A673 (cell line): ENCODE measurements around the gene MRRF. TPM values are rescaled to one million over a fixed set of nuclear protein-coding genes. Genes with fewer than 3 reads are reported as not detected.

Experiments
- BruUV-seq: library from RNA; stranded (reverse); fragments of 400-500 nt; replicated peaks from 2 replicates; lab custom pipeline; 2021; lab: Mats Ljungman, UMichigan
- CTCF ChIA-PET: fragments of 300-600 bp; sonication (Branson Sonifier 250); formaldehyde crosslinking; loops from one replicate; lab custom pipeline; 2022; ENCODE audit warnings: antibody characterized with exemption; lab: Charles Lee
- POLR2A ChIA-PET: fragments of 300-600 bp; sonication (Branson Sonifier 250); formaldehyde crosslinking; loops from one replicate; lab custom pipeline; 2022; ENCODE audit warnings: antibody characterized with exemption; ENCODE audit not compliant: low non-redundant PET; lab: Charles Lee
- DNase-seq: peaks from one replicate; pipeline ENCODE4 v3.0.0-alpha.2; 2015; ENCODE audit warnings: low spot score
- H3K27ac ChIP-seq: fragments of 200-600 bp; sonication (generic); 2 replicates; pipeline ENCODE4 v1.5.1; 2016; ENCODE audit warnings: mixed run types, low read depth, mild to moderate bottlenecking, mixed read lengths, antibody characterized with exemption, low read length; ENCODE audit not compliant: poor library complexity, severe bottlenecking
- H3K27me3 ChIP-seq: fragments of 200-600 bp; sonication (generic); replicated peaks from 2 replicates; pipeline ENCODE4 v1.6.1; 2017; ENCODE audit warnings: mixed run types, low read depth, mild to moderate bottlenecking, mixed read lengths, antibody characterized with exemption, low read length; ENCODE audit not compliant: insufficient read depth, poor library complexity
- H3K36me3 ChIP-seq: fragments of 200-600 bp; sonication (generic); 2 replicates; pipeline ENCODE4 v1.6.1; 2016; ENCODE audit warnings: mixed run types, mild to moderate bottlenecking, mixed read lengths, antibody characterized with exemption, low read length; ENCODE audit not compliant: insufficient read depth, poor library complexity, severe bottlenecking
- H3K4me1 ChIP-seq: fragments of 200-600 bp; sonication (generic); 2 replicates; pipeline ENCODE4 v1.6.1; 2017; ENCODE audit warnings: mixed run types, mild to moderate bottlenecking, mixed read lengths, antibody characterized with exemption, low read length; ENCODE audit not compliant: insufficient read depth, poor library complexity, severe bottlenecking
- H3K4me3 ChIP-seq: fragments of 200-600 bp; sonication (generic); 2 replicates; pipeline ENCODE4 v1.5.1; 2016; ENCODE audit warnings: low read depth, mixed run types, mild to moderate bottlenecking, mixed read lengths, low read length; ENCODE audit not compliant: poor library complexity, severe bottlenecking
- H3K9me3 ChIP-seq: fragments of 200-600 bp; sonication (generic); 2 replicates; pipeline ENCODE4 v1.6.1; 2016; ENCODE audit warnings: mixed run types, low read depth, mild to moderate bottlenecking, mixed read lengths, antibody characterized with exemption, low read length; ENCODE audit not compliant: poor library complexity, severe bottlenecking
- EZH2 ChIP-seq: fragments of 200-600 bp; sonication (generic); IDR thresholded peaks from 2 replicates; pipeline ENCODE4 v1.6.1; 2017; ENCODE audit warnings: borderline replicate concordance, low read depth, mild to moderate bottlenecking, mixed read lengths, antibody characterized with exemption, low read length; ENCODE audit not compliant: poor library complexity, severe bottlenecking
- intact Hi-C: fragments of 100-400 bp; cut with micrococcal nuclease; formaldehyde crosslinking; loops from one replicate; pipeline ENCODE4 v1.10.0; 2022; ENCODE audit not compliant: unreplicated experiment
- total RNA-seq: library from RNA; stranded (reverse); gene quantifications from 2 replicates; pipeline ENCODE4 v1.2.3, GENCODE V29; 2021
- TF ChIP-seq, protein P1 (sequence below): fragments of 300-800, 200-600 bp; sonication (generic); conservative IDR thresholded peaks from 2 replicates; pipeline ENCODE4 v1.5.1; 2017; ENCODE audit warnings: low read depth, mild to moderate bottlenecking, antibody characterized with exemption, low read length, moderate library complexity, mixed read lengths

Gene MRRF
- total RNA-seq, 1 experiment from 2014 or later, result 44.9 TPM

- BruUV-seq, result no TSS peak
- ChIA-PET CTCF (interaction anchor here (0.5 kb wide), 1 partner anchor 854 kb away, joined by 17 read pairs; no protein-coding TSS in a partner anchor), POLR2A (no interaction called here)
Measured at GRCh38 chr9:122347348-122348287, 82.9 kb downstream of the MRRF start.

DNA sequence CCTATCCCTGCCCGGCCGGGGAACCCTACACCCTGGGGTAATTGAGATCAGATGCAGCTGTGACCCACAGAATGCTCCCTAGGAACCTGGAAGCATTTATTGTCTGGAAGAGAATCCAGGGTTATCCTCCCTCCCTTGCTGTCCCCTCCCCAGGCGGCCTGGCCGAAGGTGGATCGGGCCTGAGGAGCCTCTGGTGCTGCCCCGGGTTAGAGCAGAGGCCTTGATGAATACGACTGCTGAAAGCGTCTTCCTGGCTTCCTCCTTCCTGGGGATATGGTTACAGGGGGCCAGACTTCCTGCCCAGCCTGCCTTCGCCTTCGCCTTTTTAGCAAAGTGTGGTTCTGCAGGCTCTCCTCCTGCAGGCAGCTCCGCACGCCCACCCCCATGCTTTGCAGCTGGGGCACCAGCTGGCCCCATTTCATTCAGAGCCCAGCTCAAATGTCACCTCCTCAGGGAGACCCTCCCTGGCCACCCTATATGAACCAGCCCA is 83.7 kb downstream of the MRRF start:
- intact Hi-C loops, result no loop called here
- Histone ChIP-seq H3K27ac (no peak overlapping the region), H3K9me3 (no peaks in the 10 kb centered on the region), H3K4me3 (no peak overlapping the region), H3K4me1 (no peaks in the 10 kb centered on the region), H3K27me3 (peaks cover 49% of the 10 kb centered on the region), H3K36me3 (no peaks in the 10 kb centered on the region)
- TF ChIP-seq, protein P1, sequence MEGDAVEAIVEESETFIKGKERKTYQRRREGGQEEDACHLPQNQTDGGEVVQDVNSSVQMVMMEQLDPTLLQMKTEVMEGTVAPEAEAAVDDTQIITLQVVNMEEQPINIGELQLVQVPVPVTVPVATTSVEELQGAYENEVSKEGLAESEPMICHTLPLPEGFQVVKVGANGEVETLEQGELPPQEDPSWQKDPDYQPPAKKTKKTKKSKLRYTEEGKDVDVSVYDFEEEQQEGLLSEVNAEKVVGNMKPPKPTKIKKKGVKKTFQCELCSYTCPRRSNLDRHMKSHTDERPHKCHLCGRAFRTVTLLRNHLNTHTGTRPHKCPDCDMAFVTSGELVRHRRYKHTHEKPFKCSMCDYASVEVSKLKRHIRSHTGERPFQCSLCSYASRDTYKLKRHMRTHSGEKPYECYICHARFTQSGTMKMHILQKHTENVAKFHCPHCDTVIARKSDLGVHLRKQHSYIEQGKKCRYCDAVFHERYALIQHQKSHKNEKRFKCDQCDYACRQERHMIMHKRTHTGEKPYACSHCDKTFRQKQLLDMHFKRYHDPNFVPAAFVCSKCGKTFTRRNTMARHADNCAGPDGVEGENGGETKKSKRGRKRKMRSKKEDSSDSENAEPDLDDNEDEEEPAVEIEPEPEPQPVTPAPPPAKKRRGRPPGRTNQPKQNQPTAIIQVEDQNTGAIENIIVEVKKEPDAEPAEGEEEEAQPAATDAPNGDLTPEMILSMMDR, result no peak
- no peak for TF ChIP-seq EZH2
- BruUV-seq, result no TSS peak
- no peak for DNase-seq
- ChIA-PET CTCF (no interaction called here), POLR2A (no interaction called here)

More at GRCh38 chr9:122347348-122348287, 82.9 kb downstream of the MRRF start:
- peaks cover 49% of the 10 kb centered on the region for H3K27me3 ChIP-seq
- no peaks in the 10 kb centered on the region for H3K9me3 ChIP-seq
- TF ChIP-seq, protein P1, result no peak
- TF ChIP-seq EZH2, result no peak
- intact Hi-C loops, result no loop called here
- H3K36me3 ChIP-seq, result no peaks in the 10 kb centered on the region
- peak overlapping the region; percentile 44 for H3K4me3 ChIP-seq
- no peaks in the 10 kb centered on the region for H3K4me1 ChIP-seq
- DNase-seq, result peak; percentile 17
- no peak overlapping the region for H3K27ac ChIP-seq

DNA sequence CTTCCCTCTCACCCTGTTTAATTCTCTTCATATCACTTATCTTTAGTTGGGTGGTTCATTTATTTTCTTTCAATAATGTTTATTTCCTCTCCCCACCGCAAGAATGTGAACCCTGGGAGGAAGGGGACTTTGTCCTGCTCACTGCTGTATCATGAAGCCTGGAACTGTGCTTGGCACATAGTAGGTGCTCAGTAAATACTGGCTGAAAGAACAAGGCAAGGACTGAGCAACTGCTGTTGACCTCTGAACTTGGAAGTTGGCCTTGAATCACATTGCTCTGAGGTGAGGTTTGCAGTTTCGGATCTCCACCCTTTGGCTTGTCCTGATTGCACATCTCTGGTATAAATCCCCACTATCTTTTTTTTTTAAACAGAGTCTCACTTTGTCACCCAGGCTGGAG is 84.1 kb downstream of the MRRF start:
- intact Hi-C loops, result no loop called here
- ChIA-PET CTCF (no interaction called here), POLR2A (no interaction called here)
- H3K27ac ChIP-seq, result no peak overlapping the region
- no peaks in the 10 kb centered on the region for H3K4me1 ChIP-seq
- no peak for DNase-seq
- no peak overlapping the region for H3K4me3 ChIP-seq
- no peaks in the 10 kb centered on the region for H3K9me3 ChIP-seq
- TF ChIP-seq, protein P1, result no peak
- no peak for TF ChIP-seq EZH2
- no TSS peak for BruUV-seq
- peaks cover 49% of the 10 kb centered on the region for H3K27me3 ChIP-seq
- H3K36me3 ChIP-seq, result no peaks in the 10 kb centered on the region
